Natural killer cell treated with Interleukin-12 subunit alpha and Interleukin-12 subunit beta and Interleukin-15 and Interleukin-18, amount 100 ng/mL, for 72 hours (primary cell): Measurements from ENCODE around the gene RNF150. TPM values are rescaled to one million over a fixed set of nuclear protein-coding genes. Genes with fewer than 3 reads are reported as not detected.

Experiments
- ATAC-seq, 2 donors: fragments of 150-1000 bp; cut with Tn5 transposase in 1 of 2; sonication (Bioruptor Pico), chemical (Tn5 transposase) in 1 of 2; 2 replicates each; pipeline ENCODE4 v1.10.0; 2021
- DNase-seq: peaks from one replicate; pipeline ENCODE4 v3.0.0; 2022; ENCODE audit warnings: low spot score
- H3K27ac Mint-ChIP-seq, 2 donors: 1 replicate in 1 of 2; 2 replicates in 1 of 2; pipeline ENCODE4 v1.8.0; 2022; ENCODE audit warnings: mixed read lengths in 2 of 2, mild to moderate bottlenecking in 1 of 2, moderate library complexity in 1 of 2
- H3K27me3 Mint-ChIP-seq, 2 donors: 1 replicate in 1 of 2; 2 replicates in 1 of 2; pipeline ENCODE4 v1.8.0; 2022; ENCODE audit warnings: mixed read lengths in 2 of 2
- H3K36me3 Mint-ChIP-seq: one replicate; pipeline ENCODE4 v1.8.0; 2022; ENCODE audit warnings: mixed read lengths
- H3K4me1 Mint-ChIP-seq, 2 donors: 1 replicate in 1 of 2; 2 replicates in 1 of 2; pipeline ENCODE4 v1.8.0; 2022; ENCODE audit warnings: low read depth in 2 of 2, mixed read lengths in 2 of 2, mild to moderate bottlenecking in 1 of 2
- H3K4me3 Mint-ChIP-seq: one replicate; pipeline ENCODE4 v1.8.0; 2022; ENCODE audit warnings: mixed read lengths
- H3K9me3 Mint-ChIP-seq: 2 replicates; pipeline ENCODE4 v1.8.0; 2022; ENCODE audit warnings: mixed read lengths
- total RNA-seq, 2 donors: library from RNA; stranded (reverse); gene quantifications; one replicate each; pipeline ENCODE4 v1.2.3, GENCODE V29; 2022

RNF150 gene
- total RNA-seq, 2 donors from 2014 or later = not detected

GRCh38 chr4:140982613-140983340 lies 150.5 kb downstream of the RNF150 start:
- ATAC-seq = no peak
- no peaks in the 10 kb centered on the region for H3K4me1 Mint-ChIP-seq
- no peak overlapping the region for H3K27ac Mint-ChIP-seq
- no peaks in the 10 kb centered on the region for H3K36me3 Mint-ChIP-seq
- DNase-seq = no peak
- peaks cover 8% of the 10 kb centered on the region for H3K9me3 Mint-ChIP-seq
- no peaks in the 10 kb centered on the region for H3K27me3 Mint-ChIP-seq
- no peak overlapping the region for H3K4me3 Mint-ChIP-seq

GRCh38 chr4:140980426-140981200 lies 152.7 kb downstream of the RNF150 start:
- no peaks in the 10 kb centered on the region for H3K27me3 Mint-ChIP-seq
- H3K4me1 Mint-ChIP-seq = no peaks in the 10 kb centered on the region
- ATAC-seq = no peak

GRCh38 chr4:140976768-140977167 lies 156.5 kb downstream of the RNF150 start:
- Mint-ChIP-seq H3K4me1 (no peaks in the 10 kb centered on the region), H3K27me3 (no peaks in the 10 kb centered on the region), H3K27ac (no peak overlapping the region), H3K9me3 (peaks cover 6% of the 10 kb centered on the region), H3K36me3 (no peaks in the 10 kb centered on the region), H3K4me3 (no peak overlapping the region)
- DNase-seq (no peak), ATAC-seq (no peak)

More at GRCh38 chr4:140980426-140981200, 152.7 kb downstream of the RNF150 start:
- peaks cover 10% of the 10 kb centered on the region for H3K9me3 Mint-ChIP-seq
- DNase-seq = no peak
- H3K4me3 Mint-ChIP-seq = no peak overlapping the region
- no peaks in the 10 kb centered on the region for H3K36me3 Mint-ChIP-seq
- H3K27ac Mint-ChIP-seq = no peak overlapping the region

GRCh38 chr4:140971077-140971792 lies 162.0 kb downstream of the RNF150 start:
- Mint-ChIP-seq H3K27me3 (no peaks in the 10 kb centered on the region), H3K9me3 (peaks cover 1% of the 10 kb centered on the region)

GRCh38 chr4:140969296-140969695 lies 164.0 kb downstream of the RNF150 start:
- Mint-ChIP-seq H3K9me3 (no peaks in the 10 kb centered on the region), H3K27me3 (no peaks in the 10 kb centered on the region), H3K4me1 (no peaks in the 10 kb centered on the region), H3K36me3 (no peaks in the 10 kb centered on the region), H3K27ac (no peak overlapping the region), H3K4me3 (no peak overlapping the region)
- ATAC-seq (no peak), DNase-seq (no peak)

More at GRCh38 chr4:140971077-140971792, 162.0 kb downstream of the RNF150 start:
- H3K4me1 Mint-ChIP-seq = no peaks in the 10 kb centered on the region
- ATAC-seq = no peak
- H3K27ac Mint-ChIP-seq = no peak overlapping the region
- H3K36me3 Mint-ChIP-seq = no peaks in the 10 kb centered on the region
- no peak overlapping the region for H3K4me3 Mint-ChIP-seq
- no peak for DNase-seq

- no peaks in the 10 kb centered on the region for H3K36me3 Mint-ChIP-seq
- ATAC-seq (no peak), DNase-seq (no peak)
- H3K27ac Mint-ChIP-seq = no peak overlapping the region
- no peaks in the 10 kb centered on the region for H3K9me3 Mint-ChIP-seq
- no peak overlapping the region for H3K4me3 Mint-ChIP-seq
- no peaks in the 10 kb centered on the region for H3K4me1 Mint-ChIP-seq
- no peaks in the 10 kb centered on the region for H3K27me3 Mint-ChIP-seq
Observed at GRCh38 chr4:140968371-140968770, 164.9 kb downstream of the RNF150 start.

- Mint-ChIP-seq H3K4me3 (no peak overlapping the region), H3K9me3 (no peaks in the 10 kb centered on the region), H3K4me1 (no peaks in the 10 kb centered on the region), H3K27ac (no peak overlapping the region), H3K27me3 (no peaks in the 10 kb centered on the region), H3K36me3 (no peaks in the 10 kb centered on the region)
- no peak for DNase-seq
- ATAC-seq = no peak
Observed at GRCh38 chr4:140963883-140964282, 169.4 kb downstream of the RNF150 start.

GRCh38 chr4:140955641-140956040 lies 177.6 kb downstream of the RNF150 start:
- Mint-ChIP-seq H3K27ac (no peak overlapping the region), H3K9me3 (peaks cover 6% of the 10 kb centered on the region), H3K4me3 (no peak overlapping the region), H3K36me3 (no peaks in the 10 kb centered on the region), H3K27me3 (no peaks in the 10 kb centered on the region), H3K4me1 (no peaks in the 10 kb centered on the region)
- ATAC-seq (no peak), DNase-seq (no peak)

GRCh38 chr4:140952717-140953116 lies 180.6 kb downstream of the RNF150 start:
- H3K36me3 Mint-ChIP-seq = no peaks in the 10 kb centered on the region
- H3K9me3 Mint-ChIP-seq = peaks cover 6% of the 10 kb centered on the region
- H3K4me3 Mint-ChIP-seq = no peak overlapping the region
- DNase-seq (no peak), ATAC-seq (no peak)
- H3K27me3 Mint-ChIP-seq = no peaks in the 10 kb centered on the region
- H3K4me1 Mint-ChIP-seq = no peaks in the 10 kb centered on the region
- H3K27ac Mint-ChIP-seq = no peak overlapping the region

- Mint-ChIP-seq H3K36me3 (no peaks in the 10 kb centered on the region), H3K4me1 (no peaks in the 10 kb centered on the region), H3K27me3 (no peaks in the 10 kb centered on the region), H3K27ac (no peak overlapping the region), H3K4me3 (no peak overlapping the region), H3K9me3 (no peaks in the 10 kb centered on the region)
- DNase-seq (no peak), ATAC-seq (no peak)
Observed at GRCh38 chr4:140947506-140947905, 185.8 kb downstream of the RNF150 start.

GRCh38 chr4:140945106-140945505 lies 188.2 kb downstream of the RNF150 start:
- H3K9me3 Mint-ChIP-seq = no peaks in the 10 kb centered on the region
- no peak overlapping the region for H3K4me3 Mint-ChIP-seq
- no peak for ATAC-seq
- H3K4me1 Mint-ChIP-seq = no peaks in the 10 kb centered on the region
- no peaks in the 10 kb centered on the region for H3K36me3 Mint-ChIP-seq
- no peaks in the 10 kb centered on the region for H3K27me3 Mint-ChIP-seq
- no peak overlapping the region for H3K27ac Mint-ChIP-seq
- DNase-seq = no peak

GRCh38 chr4:140944572-140944971 lies 188.7 kb downstream of the RNF150 start:
- H3K36me3 Mint-ChIP-seq = no peaks in the 10 kb centered on the region

GRCh38 chr4:140944199-140944515 lies 189.1 kb downstream of the RNF150 start:
- Mint-ChIP-seq H3K36me3 (no peaks in the 10 kb centered on the region), H3K27ac (no peak overlapping the region), H3K9me3 (no peaks in the 10 kb centered on the region), H3K27me3 (no peaks in the 10 kb centered on the region), H3K4me3 (no peak overlapping the region), H3K4me1 (no peaks in the 10 kb centered on the region)
- DNase-seq (no peak), ATAC-seq (no peak)

More at GRCh38 chr4:140944572-140944971, 188.7 kb downstream of the RNF150 start:
- H3K4me1 Mint-ChIP-seq = no peaks in the 10 kb centered on the region
- H3K4me3 Mint-ChIP-seq = no peak overlapping the region
- no peak overlapping the region for H3K27ac Mint-ChIP-seq
- no peaks in the 10 kb centered on the region for H3K27me3 Mint-ChIP-seq
- DNase-seq (no peak), ATAC-seq (no peak)
- H3K9me3 Mint-ChIP-seq = no peaks in the 10 kb centered on the region
